Left lung (tissue), 10 donors: ENCODE results near the gene TBL1X. TPM values are rescaled to one million over a fixed set of nuclear protein-coding genes. Genes with fewer than 3 reads are reported as not detected.

Experiments used
- ATAC-seq: fragments of 200-7000 bp; cut with Tn5 transposase; one replicate; pipeline ENCODE4 v1.9.1; 2020; ENCODE audit warnings: moderate library complexity
- DNase-seq, 4 donors: peaks; one replicate each; pipeline ENCODE4 v3.0.0-alpha.2; 2013 to 2020
- H3K27ac ChIP-seq, 2 donors: fragments of 200-600 bp; sonication (generic) in 1 of 2; one replicate each; pipeline versions ENCODE4 v1.5.0 to v1.8.0; 2020 to 2021
- H3K27me3 ChIP-seq, 2 donors: fragments of 200-600 bp; sonication (generic) in 1 of 2; one replicate each; pipeline versions ENCODE4 v1.5.0 to v1.8.0; 2020 to 2021
- H3K36me3 ChIP-seq, 2 donors: fragments of 200-600 bp; sonication (generic) in 1 of 2; one replicate each; pipeline versions ENCODE4 v1.5.0 to v1.8.0; 2020 to 2021
- H3K4me1 ChIP-seq, 2 donors: fragments of 200-600 bp; one replicate each; pipeline ENCODE4 v1.8.0; 2021
- H3K4me3 ChIP-seq, 2 donors: fragments of 200-600 bp; sonication (generic) in 1 of 2; one replicate each; pipeline versions ENCODE4 v1.5.0 to v1.8.0; 2020 to 2021; ENCODE audit warnings: mild to moderate bottlenecking in 1 of 2
- H3K9me3 ChIP-seq, 2 donors: fragments of 200-600 bp; sonication (generic) in 1 of 2; one replicate each; pipeline versions ENCODE4 v1.5.0 to v1.8.0; 2020 to 2021
- CTCF ChIP-seq, 2 donors: fragments of 200-600 bp; sonication (generic) in 1 of 2; IDR thresholded peaks; one replicate each; pipeline versions ENCODE4 v1.5.0 to v1.8.0; 2021; ENCODE audit warnings: antibody characterized with exemption in 2 of 2
- intact Hi-C, 2 donors: fragments of 100-400 bp; cut with DNase I; formaldehyde crosslinking; loops; one replicate each; pipeline versions ENCODE4 v1.11.2 to v1.14.2; 2022
- polyA plus RNA-seq, 6 donors: library from polyadenylated mRNA; unstranded; fragments of 120-200 nt; gene quantifications; one replicate each; pipeline ENCODE4 v1.2.1, GENCODE V29; 2013; ENCODE audit not compliant: insufficient read length in 6 of 6
- total RNA-seq, 2 donors: library from RNA; stranded (reverse); fragmentation: NEBNext Ultra II Directional; extraction: Animal tissue kit (Norgen Biotek cat#: 25700); gene quantifications; one replicate each; pipeline ENCODE4 v1.2.1, GENCODE V29; 2021
- donor health status: DM: no; HTN: yes; CAD: no.
- donor health status: DM: no; HTN: no; CAD: no.

The TBL1X gene
- total and polyA plus RNA-seq, 8 donors = 13.4 to 24.6 (median 21.6) TPM

GRCh38 chrX:9664224-9664623 lies 199.4 kb downstream of the TBL1X start:
- intact Hi-C loops = no loop called here
- Histone ChIP-seq H3K9me3 (no peaks in the 10 kb centered on the region), H3K4me3 (no peak overlapping the region), H3K36me3 (no peaks in the 10 kb centered on the region), H3K27me3 (no peaks in the 10 kb centered on the region), H3K4me1 (no peaks in the 10 kb centered on the region), H3K27ac (no peak overlapping the region)
- DNase-seq (no peak), ATAC-seq (no peak)
- TF ChIP-seq CTCF (IDR thresholded peaks at IDR 0.05) = no peak

GRCh38 chrX:9665113-9665512 lies 200.3 kb downstream of the TBL1X start:
- no peaks in the 10 kb centered on the region for H3K9me3 ChIP-seq
- no peaks in the 10 kb centered on the region for H3K36me3 ChIP-seq
- TF ChIP-seq CTCF (IDR thresholded peaks at IDR 0.05) = no peak
- intact Hi-C loops = no loop called here
- DNase-seq = no peak
- no peak overlapping the region for H3K27ac ChIP-seq
- H3K27me3 ChIP-seq = no peaks in the 10 kb centered on the region
- no peak overlapping the region for H3K4me3 ChIP-seq
- no peaks in the 10 kb centered on the region for H3K4me1 ChIP-seq
- no peak for ATAC-seq

GRCh38 chrX:9668537-9668936 lies 203.7 kb downstream of the TBL1X start:
- intact Hi-C loops = no loop called here
- H3K27ac ChIP-seq = no peak overlapping the region
- no peak for ATAC-seq
- DNase-seq = no peak
- no peaks in the 10 kb centered on the region for H3K9me3 ChIP-seq
- no peak overlapping the region for H3K4me3 ChIP-seq
- no peaks in the 10 kb centered on the region for H3K4me1 ChIP-seq
- H3K27me3 ChIP-seq = no peaks in the 10 kb centered on the region
- no peak for TF ChIP-seq CTCF (IDR thresholded peaks at IDR 0.05)
- no peaks in the 10 kb centered on the region for H3K36me3 ChIP-seq

- Histone ChIP-seq H3K4me1 (no peaks in the 10 kb centered on the region), H3K4me3 (no peak overlapping the region), H3K36me3 (no peaks in the 10 kb centered on the region), H3K27me3 (no peaks in the 10 kb centered on the region), H3K27ac (no peak overlapping the region), H3K9me3 (no peaks in the 10 kb centered on the region)
- no peak for ATAC-seq
- TF ChIP-seq CTCF (IDR thresholded peaks at IDR 0.05) = no peak
- intact Hi-C loops = no loop called here
- peak in 1 of 4 donors; percentile 48 for DNase-seq
Observed at GRCh38 chrX:9670136-9670814, 205.4 kb downstream of the TBL1X start.

GRCh38 chrX:9671998-9672397 lies 207.1 kb downstream of the TBL1X start:
- Histone ChIP-seq H3K36me3 (no peaks in the 10 kb centered on the region), H3K27me3 (no peaks in the 10 kb centered on the region), H3K4me3 (no peak overlapping the region), H3K4me1 (no peaks in the 10 kb centered on the region), H3K9me3 (no peaks in the 10 kb centered on the region), H3K27ac (no peak overlapping the region)
- DNase-seq (no peak), ATAC-seq (no peak)
- TF ChIP-seq CTCF (IDR thresholded peaks at IDR 0.05) = no peak
- intact Hi-C loops = no loop called here
